ENCODE results near the gene AKR1B1.

DNA sequence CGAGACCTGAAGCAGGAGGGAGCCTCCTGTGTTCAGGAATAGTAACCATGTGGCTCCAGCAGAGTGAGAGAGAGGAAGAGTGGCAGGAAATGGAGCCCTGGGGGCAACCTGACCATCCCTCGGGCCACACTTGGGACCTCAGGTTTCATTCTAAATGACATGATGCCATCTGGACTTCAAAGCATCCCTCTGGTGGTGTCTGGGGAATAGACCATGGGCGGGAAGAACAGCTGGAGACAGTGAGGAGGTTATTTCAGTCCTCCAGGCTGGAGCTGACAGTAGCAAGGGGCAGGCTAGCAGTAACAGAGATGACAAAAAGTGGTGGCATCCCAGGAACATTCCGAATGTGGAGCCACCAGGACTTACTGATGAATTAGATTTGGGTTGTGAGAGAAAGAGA lies 44.8 kb downstream of the AKR1B1 start:
- no peak for TF ChIP-seq ZNF510 (tag by site-specific recombination; IDR thresholded peaks at IDR 0.05; ENCODE audit: insufficient replicate concordance)
- TF ChIP-seq ZNF670 (tag by site-specific recombination; IDR thresholded peaks at IDR 0.05; ENCODE audit: low read depth): no peak
- TF ChIP-seq, protein P1, sequence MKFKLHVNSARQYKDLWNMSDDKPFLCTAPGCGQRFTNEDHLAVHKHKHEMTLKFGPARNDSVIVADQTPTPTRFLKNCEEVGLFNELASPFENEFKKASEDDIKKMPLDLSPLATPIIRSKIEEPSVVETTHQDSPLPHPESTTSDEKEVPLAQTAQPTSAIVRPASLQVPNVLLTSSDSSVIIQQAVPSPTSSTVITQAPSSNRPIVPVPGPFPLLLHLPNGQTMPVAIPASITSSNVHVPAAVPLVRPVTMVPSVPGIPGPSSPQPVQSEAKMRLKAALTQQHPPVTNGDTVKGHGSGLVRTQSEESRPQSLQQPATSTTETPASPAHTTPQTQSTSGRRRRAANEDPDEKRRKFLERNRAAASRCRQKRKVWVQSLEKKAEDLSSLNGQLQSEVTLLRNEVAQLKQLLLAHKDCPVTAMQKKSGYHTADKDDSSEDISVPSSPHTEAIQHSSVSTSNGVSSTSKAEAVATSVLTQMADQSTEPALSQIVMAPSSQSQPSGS (tag by site-specific recombination; IDR thresholded peaks at IDR 0.05; ENCODE audit: low read depth): no peak
